DOHH2 (cell line): Measurements from ENCODE around the gene ZSCAN30.

Experiments used
- H3F3A ChIP-seq: fragments of 200-600 bp; sonication (generic), shearing (Covaris generic); 2 replicates; pipeline ENCODE4 v1.6.0; 2016; ENCODE audit warnings: antibody characterized with exemption, mild to moderate bottlenecking; ENCODE audit not compliant: control insufficient read depth, insufficient read depth
- H3K27ac ChIP-seq: fragments of 200-600 bp; sonication (generic); 2 replicates; pipeline ENCODE4 v1.5.1; 2014; ENCODE audit warnings: low read depth, mild to moderate bottlenecking, low read length, moderate library complexity
- H3K27me3 ChIP-seq: fragments of 200-600 bp; sonication (generic); 2 replicates; pipeline ENCODE4 v1.6.1; 2014; ENCODE audit warnings: mild to moderate bottlenecking, low read length, mixed read lengths; ENCODE audit not compliant: control insufficient read depth
- H3K36me3 ChIP-seq: fragments of 200-600 bp; sonication (generic); 2 replicates; pipeline ENCODE4 v1.6.1; 2014; ENCODE audit warnings: mild to moderate bottlenecking, low read length, moderate library complexity, mixed read lengths; ENCODE audit not compliant: control insufficient read depth
- H3K4me1 ChIP-seq: fragments of 200-600 bp; sonication (generic); 2 replicates; pipeline ENCODE4 v1.6.1; 2014; ENCODE audit warnings: mild to moderate bottlenecking, low read length, mixed read lengths; ENCODE audit not compliant: control insufficient read depth
- H3K4me2 ChIP-seq: fragments of 200-600 bp; sonication (generic); 2 replicates; pipeline ENCODE4 v1.6.0; 2014; ENCODE audit warnings: mild to moderate bottlenecking, low read length, moderate library complexity
- H3K4me3 ChIP-seq: fragments of 200-600 bp; sonication (generic); 2 replicates; pipeline ENCODE4 v1.5.1; 2014; ENCODE audit warnings: mild to moderate bottlenecking, low read length, mixed read lengths
- H3K79me2 ChIP-seq: fragments of 200-600 bp; sonication (generic); 2 replicates; pipeline ENCODE4 v1.6.1; 2014; ENCODE audit warnings: mild to moderate bottlenecking, low read length, mixed read lengths; ENCODE audit not compliant: control insufficient read depth
- H3K9me2 ChIP-seq: fragments of 200-600 bp; sonication (generic); replicated peaks from 2 replicates; pipeline ENCODE4 v1.6.1; 2014; ENCODE audit warnings: mild to moderate bottlenecking, low read length, mixed read lengths; ENCODE audit not compliant: control insufficient read depth
- H3K9me3 ChIP-seq: fragments of 200-600 bp; sonication (generic); 2 replicates; pipeline ENCODE4 v1.6.1; 2014; ENCODE audit warnings: antibody characterized with exemption, low read length, mixed read lengths; ENCODE audit not compliant: control insufficient read depth, insufficient read depth
- H4K20me1 ChIP-seq: fragments of 200-600 bp; sonication (generic); 2 replicates; pipeline ENCODE4 v1.6.0; 2014; ENCODE audit warnings: low read depth, mild to moderate bottlenecking, antibody characterized with exemption, low read length, moderate library complexity; ENCODE audit not compliant: control insufficient read depth, insufficient read depth
- EZH2phosphoT487 ChIP-seq: fragments of 200-600 bp; sonication (generic); IDR thresholded peaks from 2 replicates; pipeline ENCODE4 v1.6.1; 2017; ENCODE audit warnings: borderline replicate concordance, mild to moderate bottlenecking, antibody characterized with exemption, low read length, moderate library complexity, mixed read lengths
- TF ChIP-seq, protein P1 (sequence below): fragments of 200-600 bp; sonication (generic); IDR thresholded peaks from one replicate; pipeline ENCODE4 v1.5.1; 2014; ENCODE audit warnings: antibody characterized with exemption, mild to moderate bottlenecking, low read depth, low read length; ENCODE audit not compliant: poor library complexity, severe bottlenecking

ZSCAN30 gene

GRCh38 chr18:35322486-35323458 is 32.7 kb upstream of the ZSCAN30 start:
- Histone ChIP-seq H3K9me2 (no peaks in the 10 kb centered on the region), H3K4me3 (no peak overlapping the region), H3K79me2 (no peaks in the 10 kb centered on the region), H3F3A (no peaks in the 10 kb centered on the region), H3K27ac (no peak overlapping the region), H3K27me3 (no peaks in the 10 kb centered on the region), H4K20me1 (no peaks in the 10 kb centered on the region), H3K4me2 (no peak overlapping the region), H3K36me3 (no peaks in the 10 kb centered on the region), H3K4me1 (peaks cover 3% of the 10 kb centered on the region; the same call in 1 of the 2 replicates), H3K9me3 (no peaks in the 10 kb centered on the region)
- no peak for TF ChIP-seq EZH2phosphoT487
- TF ChIP-seq, protein P1, sequence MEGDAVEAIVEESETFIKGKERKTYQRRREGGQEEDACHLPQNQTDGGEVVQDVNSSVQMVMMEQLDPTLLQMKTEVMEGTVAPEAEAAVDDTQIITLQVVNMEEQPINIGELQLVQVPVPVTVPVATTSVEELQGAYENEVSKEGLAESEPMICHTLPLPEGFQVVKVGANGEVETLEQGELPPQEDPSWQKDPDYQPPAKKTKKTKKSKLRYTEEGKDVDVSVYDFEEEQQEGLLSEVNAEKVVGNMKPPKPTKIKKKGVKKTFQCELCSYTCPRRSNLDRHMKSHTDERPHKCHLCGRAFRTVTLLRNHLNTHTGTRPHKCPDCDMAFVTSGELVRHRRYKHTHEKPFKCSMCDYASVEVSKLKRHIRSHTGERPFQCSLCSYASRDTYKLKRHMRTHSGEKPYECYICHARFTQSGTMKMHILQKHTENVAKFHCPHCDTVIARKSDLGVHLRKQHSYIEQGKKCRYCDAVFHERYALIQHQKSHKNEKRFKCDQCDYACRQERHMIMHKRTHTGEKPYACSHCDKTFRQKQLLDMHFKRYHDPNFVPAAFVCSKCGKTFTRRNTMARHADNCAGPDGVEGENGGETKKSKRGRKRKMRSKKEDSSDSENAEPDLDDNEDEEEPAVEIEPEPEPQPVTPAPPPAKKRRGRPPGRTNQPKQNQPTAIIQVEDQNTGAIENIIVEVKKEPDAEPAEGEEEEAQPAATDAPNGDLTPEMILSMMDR: no peak

DNA sequence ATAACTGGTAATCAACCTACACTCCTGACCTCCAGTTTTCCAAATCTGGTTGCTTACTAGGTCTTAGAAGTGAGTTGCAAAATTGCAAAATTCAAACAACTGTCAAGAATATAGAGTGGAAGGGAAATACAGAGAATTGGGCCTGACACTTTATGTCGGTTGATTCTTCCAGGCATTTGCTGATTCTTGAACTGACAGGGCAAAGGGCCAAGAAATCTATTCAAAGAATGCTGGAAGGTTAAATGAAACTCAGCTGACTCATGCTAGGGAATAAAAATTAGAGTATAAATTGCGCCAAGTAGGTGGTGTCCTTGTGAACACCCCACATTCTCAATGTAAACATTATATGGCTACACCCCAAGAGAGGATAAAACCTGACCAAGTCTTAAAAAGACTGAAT is 21.5 kb upstream of the ZSCAN30 start:
- no peaks in the 10 kb centered on the region for H3K79me2 ChIP-seq
- H4K20me1 ChIP-seq: no peaks in the 10 kb centered on the region
- peaks cover 5% of the 10 kb centered on the region for H3K4me1 ChIP-seq
- H3K9me2 ChIP-seq: no peaks in the 10 kb centered on the region
- peaks cover 14% of the 10 kb centered on the region for H3K36me3 ChIP-seq
- TF ChIP-seq, protein P1: no peak
- TF ChIP-seq EZH2phosphoT487: no peak
- H3K9me3 ChIP-seq: peaks cover 14% of the 10 kb centered on the region
- H3F3A ChIP-seq: no peaks in the 10 kb centered on the region
- H3K4me2 ChIP-seq: no peak overlapping the region
- H3K27ac ChIP-seq: no peak overlapping the region
- no peaks in the 10 kb centered on the region for H3K27me3 ChIP-seq
- no peak overlapping the region for H3K4me3 ChIP-seq

DNA sequence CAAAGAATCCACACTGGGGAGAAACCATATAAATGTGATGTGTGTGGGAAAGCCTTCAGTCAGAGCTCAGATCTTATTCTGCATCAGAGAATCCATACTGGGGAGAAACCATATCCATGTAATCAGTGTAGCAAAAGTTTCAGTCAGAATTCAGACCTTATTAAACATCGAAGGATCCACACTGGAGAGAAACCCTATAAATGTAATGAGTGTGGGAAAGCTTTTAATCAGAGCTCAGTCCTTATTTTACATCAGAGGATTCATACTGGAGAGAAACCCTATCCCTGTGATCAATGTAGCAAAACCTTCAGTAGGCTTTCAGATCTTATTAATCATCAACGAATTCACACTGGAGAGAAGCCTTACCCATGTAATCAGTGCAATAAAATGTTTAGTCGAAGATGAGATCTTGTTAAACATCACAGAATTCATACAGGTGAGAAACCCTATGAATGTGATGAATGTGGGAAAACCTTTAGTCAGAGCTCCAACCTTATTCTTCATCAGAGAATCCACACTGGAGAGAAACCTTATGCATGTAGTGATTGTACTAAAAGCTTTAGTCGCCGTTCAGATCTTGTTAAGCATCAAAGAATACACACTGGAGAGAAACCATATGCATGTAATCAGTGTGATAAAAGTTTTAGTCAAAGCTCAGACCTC is 16.7 kb upstream of the ZSCAN30 start:
- no peaks in the 10 kb centered on the region for H3K27me3 ChIP-seq
- no peaks in the 10 kb centered on the region for H3K9me2 ChIP-seq
- no peak overlapping the region for H3K4me2 ChIP-seq
- peaks cover 61% of the 10 kb centered on the region for H3K36me3 ChIP-seq
- H4K20me1 ChIP-seq: no peaks in the 10 kb centered on the region
- TF ChIP-seq, protein P1: no peak
- TF ChIP-seq EZH2phosphoT487: no peak
- H3K4me3 ChIP-seq: no peak overlapping the region
- peaks cover 17% of the 10 kb centered on the region for H3K79me2 ChIP-seq
- no peak overlapping the region for H3K27ac ChIP-seq
- peaks cover 48% of the 10 kb centered on the region for H3K9me3 ChIP-seq
- no peaks in the 10 kb centered on the region for H3K4me1 ChIP-seq
- no peaks in the 10 kb centered on the region for H3F3A ChIP-seq
